Thoracic aorta (tissue), 2 donors: ENCODE results near the gene TRIM47. TPM values are rescaled to one million over a fixed set of nuclear protein-coding genes. Genes with fewer than 3 reads are reported as not detected.
A peak's percentile ranks its signal among the peaks of the same experiment; 100 is the strongest.

ENCODE experiments used
- ATAC-seq: fragments of 150-250 bp; one replicate; pipeline ENCODE4 v1.8.0; 2017; ENCODE audit warnings: low read depth; ENCODE audit not compliant: insufficient number of reproducible peaks, low FRiP score
- DNase-seq: peaks from one replicate; pipeline ENCODE4 v3.0.0-alpha.2; 2020; ENCODE audit warnings: low spot score
- H3K27ac ChIP-seq, 2 donors: fragments of 200-600 bp; sonication (generic); 1 replicate in 1 of 2; 2 replicates in 1 of 2; pipeline ENCODE4 v1.5.1; 2016; ENCODE audit warnings: mild to moderate bottlenecking in 2 of 2, moderate library complexity in 2 of 2
- H3K27me3 ChIP-seq: fragments of 200-600 bp; sonication (generic); replicated peaks from 2 replicates; pipeline ENCODE4 v1.6.0; 2016; ENCODE audit warnings: mild to moderate bottlenecking; ENCODE audit not compliant: insufficient read depth
- H3K36me3 ChIP-seq: fragments of 200-600 bp; sonication (generic); one replicate; pipeline ENCODE4 v1.5.1; 2016
- H3K4me1 ChIP-seq, 2 donors: fragments of 200-600 bp; sonication (generic); 1 replicate in 1 of 2; 2 replicates in 1 of 2; pipeline versions ENCODE4 v1.5.1 to v1.6.0; 2016; ENCODE audit warnings: low read depth in 2 of 2, mild to moderate bottlenecking in 1 of 2; ENCODE audit not compliant: control insufficient read depth in 1 of 2
- H3K4me3 ChIP-seq: fragments of 200-600 bp; sonication (generic); 2 replicates; pipeline ENCODE4 v1.5.1; 2016; ENCODE audit warnings: mild to moderate bottlenecking
- H3K9me3 ChIP-seq: fragments of 200-600 bp; sonication (generic); 2 replicates; pipeline ENCODE4 v1.5.1; 2016
- CTCF ChIP-seq: fragments of 200-600 bp; sonication (generic); IDR thresholded peaks from one replicate; pipeline ENCODE4 v1.5.1; 2019; ENCODE audit warnings: antibody characterized with exemption
- total RNA-seq, 2 donors: library from RNA; depleted of rRNA; stranded (reverse); fragments of >200 nt; gene quantifications; one replicate each; pipeline versions ENCODE4 v1.1.0 to v1.2.3, GENCODE V29; 2016

Gene TRIM47
- total RNA-seq, 2 donors from 2014 or later = 58.9 to 94.0 TPM

GRCh38 chr17:75877752-75878173, 618 bp downstream of the TRIM47 start:
- peak overlapping the region; percentile 93 to 99 for H3K27ac ChIP-seq
- ATAC-seq (peak; percentile 34), DNase-seq (no peak)
- H3K27me3 ChIP-seq = no peaks in the 10 kb centered on the region
- peaks cover 7% of the 10 kb centered on the region for H3K36me3 ChIP-seq
- peak overlapping the region; percentile 78 for H3K4me3 ChIP-seq
- H3K9me3 ChIP-seq = no peaks in the 10 kb centered on the region
- H3K4me1 ChIP-seq = peaks cover 40 to 50% of the 10 kb centered on the region in 2 donors
- peak; percentile 47 for TF ChIP-seq CTCF

GRCh38 chr17:75876938-75877751, 1.2 kb downstream of the TRIM47 start:
- Histone ChIP-seq H3K4me1 (peaks cover 44 to 56% of the 10 kb centered on the region in 2 donors), H3K4me3 (peak overlapping the region; percentile 78), H3K27me3 (no peaks in the 10 kb centered on the region), H3K27ac (peak overlapping the region; percentile 99), H3K9me3 (no peaks in the 10 kb centered on the region), H3K36me3 (peaks cover 7% of the 10 kb centered on the region)
- ATAC-seq (peak; percentile 73), DNase-seq (peak; percentile 93)
- TF ChIP-seq CTCF = no peak

- DNase-seq (no peak), ATAC-seq (no peak)
- peak overlapping the region; percentile 99 for H3K27ac ChIP-seq
- H3K27me3 ChIP-seq = no peaks in the 10 kb centered on the region
- TF ChIP-seq CTCF = peak; percentile 13
- H3K36me3 ChIP-seq = peaks cover 7% of the 10 kb centered on the region
- peak overlapping the region; percentile 78 for H3K4me3 ChIP-seq
- H3K9me3 ChIP-seq = no peaks in the 10 kb centered on the region
- H3K4me1 ChIP-seq = peaks cover 47 to 64% of the 10 kb centered on the region in 2 donors
Measured at GRCh38 chr17:75876190-75876937, 2.0 kb downstream of the TRIM47 start.

GRCh38 chr17:75875940-75876189, 2.5 kb downstream of the TRIM47 start:
- no peak for ATAC-seq
- Histone ChIP-seq H3K27ac (peak overlapping the region; percentile 99), H3K27me3 (no peaks in the 10 kb centered on the region), H3K36me3 (peaks cover 7% of the 10 kb centered on the region), H3K9me3 (no peaks in the 10 kb centered on the region), H3K4me3 (peak overlapping the region; percentile 78), H3K4me1 (peaks cover 47 to 67% of the 10 kb centered on the region in 2 donors)
- DNase-seq = no peak
- TF ChIP-seq CTCF = no peak

- Histone ChIP-seq H3K36me3 (peaks cover 7% of the 10 kb centered on the region), H3K4me3 (peak overlapping the region; percentile 78), H3K27ac (peak overlapping the region; percentile 99), H3K9me3 (no peaks in the 10 kb centered on the region), H3K27me3 (no peaks in the 10 kb centered on the region), H3K4me1 (peaks cover 49 to 72% of the 10 kb centered on the region in 2 donors)
- DNase-seq = no peak
- ATAC-seq = no peak
- no peak for TF ChIP-seq CTCF
Measured at GRCh38 chr17:75875182-75875939, 3.0 kb downstream of the TRIM47 start.
